Epithelial cell of esophagus (primary cell): ENCODE measurements around the gene POLDIP2.

Experiments used
- DNase-seq: peaks from one replicate; pipeline ENCODE4 v3.0.0; 2010; ENCODE audit warnings: low read depth
- H3K4me3 ChIP-seq: 2 replicates; pipeline ENCODE4 v1.5.1; 2011; ENCODE audit warnings: mild to moderate bottlenecking, low read length, control low read depth
- CTCF ChIP-seq: IDR thresholded peaks from 2 replicates; pipeline ENCODE4 v1.5.1; 2011; ENCODE audit warnings: low read depth, mild to moderate bottlenecking, low read length, control low read depth, inconsistent platforms; ENCODE audit not compliant: insufficient read depth; ENCODE audit errors: missing control alignments

Gene POLDIP2

GRCh38 chr17:28317099-28317965, 40.0 kb downstream of the POLDIP2 start:
- TF ChIP-seq CTCF = no peak
- H3K4me3 ChIP-seq = no peak overlapping the region
- no peak for DNase-seq

DNA sequence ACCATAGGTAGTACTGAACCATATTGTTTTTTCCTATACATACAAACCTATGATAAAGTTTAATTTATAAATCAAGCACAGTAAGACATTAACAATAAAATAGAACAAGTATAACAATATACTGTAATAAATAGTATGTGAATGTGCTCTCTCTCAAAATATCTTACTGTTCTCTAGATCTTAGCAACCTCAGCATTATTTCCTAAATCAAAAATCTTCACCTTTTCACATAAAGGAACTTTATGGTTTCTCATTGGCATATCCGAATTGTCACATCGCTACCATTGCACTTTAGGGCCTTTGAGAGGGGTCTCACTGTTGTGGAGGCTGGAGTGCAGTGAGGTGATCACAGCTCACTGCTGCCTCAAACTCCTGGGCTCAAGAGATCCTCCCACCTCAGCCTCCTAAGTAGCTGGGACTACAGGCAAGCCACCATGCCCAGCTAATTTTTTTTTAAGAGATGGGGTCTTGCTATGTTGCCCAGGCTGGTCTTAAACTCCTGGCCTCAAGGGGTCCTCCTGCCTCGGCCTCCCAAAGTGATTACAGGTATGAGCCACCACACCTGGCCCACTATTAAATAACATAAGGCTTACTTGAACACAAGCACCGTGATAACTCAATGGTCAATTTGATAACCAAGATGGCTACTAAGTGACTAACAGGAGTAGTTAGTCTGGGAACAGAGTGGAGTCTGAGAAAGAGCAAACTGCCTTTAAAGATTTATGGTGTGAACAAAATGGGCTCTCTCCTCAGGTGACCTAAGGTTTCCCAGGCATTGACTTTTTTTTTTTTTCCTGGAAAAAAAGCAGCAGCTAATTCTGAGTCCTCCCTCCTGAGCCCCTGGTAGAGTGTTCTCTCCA, 41.3 kb downstream of the POLDIP2 start:
- DNase-seq = no peak
- H3K4me3 ChIP-seq = no peak overlapping the region
- TF ChIP-seq CTCF = no peak

GRCh38 chr17:28313841-28314240, 43.5 kb downstream of the POLDIP2 start:
- no peak for DNase-seq
- TF ChIP-seq CTCF = no peak
- H3K4me3 ChIP-seq = no peak overlapping the region

GRCh38 chr17:28306954-28307401, 50.3 kb downstream of the POLDIP2 start:
- DNase-seq = no peak
- TF ChIP-seq CTCF = no peak
- no peak overlapping the region for H3K4me3 ChIP-seq

- H3K4me3 ChIP-seq = no peak overlapping the region
- no peak for TF ChIP-seq CTCF
- no peak for DNase-seq
Measured at GRCh38 chr17:28298449-28298848, 58.9 kb downstream of the POLDIP2 start.
